HEK293 (cell line): ENCODE measurements around the gene BCL2.

ENCODE experiments used
- FEZF1 ChIP-seq: fragments of 450-650 bp; formaldehyde crosslinking; IDR thresholded peaks from 2 replicates; pipeline ENCODE4 v1.5.1; 2016; ENCODE audit warnings: missing biosample characterization, missing genetic modification characterization
- HOXA7 ChIP-seq: sonication (generic); formaldehyde crosslinking; IDR thresholded peaks from 2 replicates; pipeline ENCODE4 v1.8.1; 2022; ENCODE audit warnings: missing genetic modification reagents, borderline replicate concordance
- ZFP37 ChIP-seq: fragments of 450-650 bp; formaldehyde crosslinking; IDR thresholded peaks from 2 replicates; pipeline ENCODE4 v1.5.1; 2016; ENCODE audit warnings: missing biosample characterization, missing genetic modification characterization
- ZNF146 ChIP-seq: fragments of 450-650 bp; formaldehyde crosslinking; IDR thresholded peaks from 2 replicates; pipeline ENCODE4 v1.5.1; 2016; ENCODE audit warnings: missing biosample characterization, missing genetic modification characterization
- ZNF521 ChIP-seq: fragments of 450-650 bp; formaldehyde crosslinking; IDR thresholded peaks from 2 replicates; pipeline ENCODE4 v1.5.1; 2017; ENCODE audit warnings: missing biosample characterization, mild to moderate bottlenecking, missing genetic modification characterization
- ZNF626 ChIP-seq: fragments of 450-650 bp; sonication (Bioruptor Pico); formaldehyde crosslinking; IDR thresholded peaks from 2 replicates; pipeline ENCODE4 v1.5.1; 2018; ENCODE audit warnings: missing biosample characterization, missing genetic modification characterization, inconsistent platforms
- ZNF660 ChIP-seq: fragments of 450-650 bp; IDR thresholded peaks from 2 replicates; pipeline ENCODE4 v1.5.1; 2018; ENCODE audit warnings: missing biosample characterization, mild to moderate bottlenecking, missing genetic modification characterization
- TF ChIP-seq, protein P1 (sequence below): fragments of 450-650 bp; formaldehyde crosslinking; IDR thresholded peaks from 2 replicates; pipeline ENCODE4 v1.5.1; 2016; ENCODE audit warnings: missing biosample characterization, missing genetic modification characterization
- TF ChIP-seq, protein P2 (sequence below): fragments of 450-650 bp; formaldehyde crosslinking; IDR thresholded peaks from 2 replicates; pipeline ENCODE4 v1.5.1; 2016; ENCODE audit warnings: missing biosample characterization, missing genetic modification characterization
- TF ChIP-seq, protein P3 (sequence below): fragments of 450-650 bp; formaldehyde crosslinking; IDR thresholded peaks from 2 replicates; pipeline ENCODE4 v1.5.1; 2016; ENCODE audit warnings: missing biosample characterization, missing genetic modification characterization

DNA sequence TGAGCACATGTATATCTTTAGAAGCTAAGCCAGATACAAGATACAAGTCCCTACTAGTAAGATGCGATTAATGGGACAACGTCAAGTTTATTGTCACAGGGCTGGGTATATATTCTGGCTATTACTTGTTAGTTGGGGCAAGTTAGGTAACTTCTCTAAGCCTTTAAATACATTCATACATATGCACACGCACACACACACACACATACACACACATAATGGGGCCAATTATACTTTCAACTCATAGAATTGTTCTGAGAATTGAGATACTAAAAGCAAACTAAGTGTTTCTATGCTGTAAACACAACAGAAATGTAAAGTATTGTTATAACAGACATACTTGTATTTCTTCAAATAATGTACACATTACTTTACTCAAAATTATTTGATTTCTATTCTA, 116.1 kb downstream of the BCL2 start:
- no peak for TF ChIP-seq FEZF1
- TF ChIP-seq, protein P1, sequence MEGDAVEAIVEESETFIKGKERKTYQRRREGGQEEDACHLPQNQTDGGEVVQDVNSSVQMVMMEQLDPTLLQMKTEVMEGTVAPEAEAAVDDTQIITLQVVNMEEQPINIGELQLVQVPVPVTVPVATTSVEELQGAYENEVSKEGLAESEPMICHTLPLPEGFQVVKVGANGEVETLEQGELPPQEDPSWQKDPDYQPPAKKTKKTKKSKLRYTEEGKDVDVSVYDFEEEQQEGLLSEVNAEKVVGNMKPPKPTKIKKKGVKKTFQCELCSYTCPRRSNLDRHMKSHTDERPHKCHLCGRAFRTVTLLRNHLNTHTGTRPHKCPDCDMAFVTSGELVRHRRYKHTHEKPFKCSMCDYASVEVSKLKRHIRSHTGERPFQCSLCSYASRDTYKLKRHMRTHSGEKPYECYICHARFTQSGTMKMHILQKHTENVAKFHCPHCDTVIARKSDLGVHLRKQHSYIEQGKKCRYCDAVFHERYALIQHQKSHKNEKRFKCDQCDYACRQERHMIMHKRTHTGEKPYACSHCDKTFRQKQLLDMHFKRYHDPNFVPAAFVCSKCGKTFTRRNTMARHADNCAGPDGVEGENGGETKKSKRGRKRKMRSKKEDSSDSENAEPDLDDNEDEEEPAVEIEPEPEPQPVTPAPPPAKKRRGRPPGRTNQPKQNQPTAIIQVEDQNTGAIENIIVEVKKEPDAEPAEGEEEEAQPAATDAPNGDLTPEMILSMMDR, result no peak
- no peak for TF ChIP-seq HOXA7
- TF ChIP-seq, protein P2, sequence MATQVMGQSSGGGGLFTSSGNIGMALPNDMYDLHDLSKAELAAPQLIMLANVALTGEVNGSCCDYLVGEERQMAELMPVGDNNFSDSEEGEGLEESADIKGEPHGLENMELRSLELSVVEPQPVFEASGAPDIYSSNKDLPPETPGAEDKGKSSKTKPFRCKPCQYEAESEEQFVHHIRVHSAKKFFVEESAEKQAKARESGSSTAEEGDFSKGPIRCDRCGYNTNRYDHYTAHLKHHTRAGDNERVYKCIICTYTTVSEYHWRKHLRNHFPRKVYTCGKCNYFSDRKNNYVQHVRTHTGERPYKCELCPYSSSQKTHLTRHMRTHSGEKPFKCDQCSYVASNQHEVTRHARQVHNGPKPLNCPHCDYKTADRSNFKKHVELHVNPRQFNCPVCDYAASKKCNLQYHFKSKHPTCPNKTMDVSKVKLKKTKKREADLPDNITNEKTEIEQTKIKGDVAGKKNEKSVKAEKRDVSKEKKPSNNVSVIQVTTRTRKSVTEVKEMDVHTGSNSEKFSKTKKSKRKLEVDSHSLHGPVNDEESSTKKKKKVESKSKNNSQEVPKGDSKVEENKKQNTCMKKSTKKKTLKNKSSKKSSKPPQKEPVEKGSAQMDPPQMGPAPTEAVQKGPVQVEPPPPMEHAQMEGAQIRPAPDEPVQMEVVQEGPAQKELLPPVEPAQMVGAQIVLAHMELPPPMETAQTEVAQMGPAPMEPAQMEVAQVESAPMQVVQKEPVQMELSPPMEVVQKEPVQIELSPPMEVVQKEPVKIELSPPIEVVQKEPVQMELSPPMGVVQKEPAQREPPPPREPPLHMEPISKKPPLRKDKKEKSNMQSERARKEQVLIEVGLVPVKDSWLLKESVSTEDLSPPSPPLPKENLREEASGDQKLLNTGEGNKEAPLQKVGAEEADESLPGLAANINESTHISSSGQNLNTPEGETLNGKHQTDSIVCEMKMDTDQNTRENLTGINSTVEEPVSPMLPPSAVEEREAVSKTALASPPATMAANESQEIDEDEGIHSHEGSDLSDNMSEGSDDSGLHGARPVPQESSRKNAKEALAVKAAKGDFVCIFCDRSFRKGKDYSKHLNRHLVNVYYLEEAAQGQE (tag by site-specific recombination), result no peak
- TF ChIP-seq ZNF626 (tag by site-specific recombination), result no peak
- TF ChIP-seq ZNF146 (tag by site-specific recombination), result no peak
- TF ChIP-seq ZNF660, result no peak
- no peak for TF ChIP-seq ZFP37
- TF ChIP-seq, protein P3, sequence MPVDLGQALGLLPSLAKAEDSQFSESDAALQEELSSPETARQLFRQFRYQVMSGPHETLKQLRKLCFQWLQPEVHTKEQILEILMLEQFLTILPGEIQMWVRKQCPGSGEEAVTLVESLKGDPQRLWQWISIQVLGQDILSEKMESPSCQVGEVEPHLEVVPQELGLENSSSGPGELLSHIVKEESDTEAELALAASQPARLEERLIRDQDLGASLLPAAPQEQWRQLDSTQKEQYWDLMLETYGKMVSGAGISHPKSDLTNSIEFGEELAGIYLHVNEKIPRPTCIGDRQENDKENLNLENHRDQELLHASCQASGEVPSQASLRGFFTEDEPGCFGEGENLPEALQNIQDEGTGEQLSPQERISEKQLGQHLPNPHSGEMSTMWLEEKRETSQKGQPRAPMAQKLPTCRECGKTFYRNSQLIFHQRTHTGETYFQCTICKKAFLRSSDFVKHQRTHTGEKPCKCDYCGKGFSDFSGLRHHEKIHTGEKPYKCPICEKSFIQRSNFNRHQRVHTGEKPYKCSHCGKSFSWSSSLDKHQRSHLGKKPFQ (tag by site-specific recombination), result no peak
- TF ChIP-seq ZNF521 (tag by site-specific recombination), result no peak
